OCI-LY3 (cell line): ENCODE measurements around the gene HSD17B7.

Experiments used
- CTCF ChIP-seq: fragments of 200-600, 300-600 bp; sonication (generic); IDR thresholded peaks from 2 replicates; pipeline ENCODE4 v1.5.1; 2014; ENCODE audit warnings: antibody characterized with exemption, low read length, low read depth
- EZH2phosphoT487 ChIP-seq: fragments of 200-600 bp; shearing (Covaris generic); IDR thresholded peaks from 2 replicates; pipeline ENCODE4 v1.6.1; 2018; ENCODE audit warnings: antibody characterized with exemption, mixed run types, low read depth

GRCh38 chr1:162846256-162847212 is 56.0 kb downstream of the HSD17B7 start:
- TF ChIP-seq CTCF, result no peak
- TF ChIP-seq EZH2phosphoT487, result no peak
